GM12878 (cell line): ENCODE results near the gene ANKRD62.

ENCODE experiments used
- CTCF ChIP-seq, 3 experiments: IDR thresholded peaks in 2 of 3; conservative IDR thresholded peaks in 1 of 3; 2 replicates each; pipeline ENCODE4 v1.5.1; 2011; ENCODE audit warnings: low read depth in 3 of 3, low read length in 3 of 3, mild to moderate bottlenecking in 3 of 3, control low read depth in 2 of 3, moderate library complexity in 2 of 3, inconsistent platforms in 1 of 3, mixed read lengths in 1 of 3; ENCODE audit not compliant: control insufficient read depth in 2 of 3, insufficient read depth in 1 of 3; ENCODE audit errors: extremely low read depth in 1 of 3
- POLR2AphosphoS2 ChIP-seq: IDR thresholded peaks from 2 replicates; pipeline ENCODE4 v1.6.1; 2011; ENCODE audit warnings: low read depth, mild to moderate bottlenecking, low read length, improper control_type of control experiment, moderate library complexity
- TCF7 ChIP-seq: IDR thresholded peaks from 2 replicates; pipeline ENCODE4 v1.6.1; 2014; ENCODE audit warnings: antibody characterized with exemption, borderline replicate concordance

- TF ChIP-seq TCF7 (no peak), CTCF (IDR thresholded peaks at IDR 0.05 in 2 of 3, conservative IDR thresholded peaks at IDR 0.05 in 1 of 3; ENCODE audit: control insufficient read depth in 2 of 3, extremely low read depth in 1 of 3, insufficient read depth in 1 of 3, low read depth in 3 of 3, low read length in 3 of 3) (no peak), POLR2AphosphoS2 (no peak)
Measured at GRCh38 chr18:12060182-12060870, 33.3 kb upstream of the ANKRD62 start.
